NCI-H1105 (cell line): Measurements from ENCODE around the gene LRRC9.
A peak's percentile ranks its signal among the peaks of the same experiment; 100 is the strongest.
"Not testable (repeated sequence)": the region's sequence is repeated elsewhere in the genome, so short reads cannot be mapped to it uniquely, and the experiment has no call there.

ENCODE experiments used
- DNase-seq: peaks from one replicate; lab custom pipeline; 2025; lab: John Stamatoyannopoulos, UW

Gene LRRC9

GRCh38 chr14:59919570-59920377 is at the start of gene LRRC9:
TSS of gene LRRC9 (plus strand) at chr14:59920144.
- peak; percentile 98 for DNase-seq

DNA sequence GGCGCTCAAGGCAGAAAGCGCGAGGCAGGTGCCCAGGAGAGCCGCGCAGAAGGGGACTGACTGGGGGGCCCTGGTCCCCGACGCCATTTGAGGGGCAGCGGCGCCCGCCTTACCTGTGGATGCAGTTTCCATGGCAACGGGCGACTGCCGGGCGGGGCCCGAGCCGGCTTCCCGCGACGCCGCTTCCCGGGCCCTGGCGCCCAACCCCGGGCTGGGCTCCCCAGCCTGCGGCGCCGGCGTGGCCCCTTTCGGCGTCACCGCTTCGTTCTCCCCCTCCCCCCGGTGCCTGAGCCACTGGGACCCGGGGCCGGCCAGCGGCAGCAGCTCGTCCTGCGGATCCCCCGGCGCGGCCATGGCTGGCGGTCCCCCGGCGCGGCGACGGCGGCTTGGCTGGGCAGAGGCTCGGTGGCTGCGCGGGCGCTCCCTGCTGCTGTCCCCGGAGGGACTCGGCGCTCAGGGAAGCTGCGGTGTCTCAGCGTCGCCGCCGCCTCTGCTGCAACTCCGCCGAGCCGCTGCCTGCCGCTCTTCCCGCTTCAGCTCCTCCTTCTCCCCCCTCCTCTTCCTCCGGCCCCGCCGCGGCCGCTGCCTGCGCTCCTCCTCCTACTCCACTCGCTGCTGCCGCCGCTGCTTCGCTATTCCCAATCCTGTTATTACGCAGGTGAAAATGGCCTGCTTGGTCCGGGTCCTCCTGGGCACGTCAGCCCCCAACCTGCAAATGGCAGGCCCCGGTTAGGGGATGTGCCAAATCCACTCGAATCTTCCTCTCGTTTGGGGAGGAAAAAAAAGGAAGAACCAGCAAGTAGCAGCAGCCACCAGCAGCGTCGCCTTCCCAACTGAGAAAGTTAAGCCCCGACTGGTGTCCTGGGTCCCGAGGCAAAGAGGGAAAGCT is 49.4 kb upstream of the LRRC9 start, which contains the start of gene RTN1:
Gene RTN1 (minus strand): TSS at position 500 of the 889 bp plus-strand sequence. CDS start 146 bp downstream, at position 354.
- DNase-seq, result peak; percentile 82

GRCh38 chr14:59871166-59871495 is 48.8 kb upstream of the LRRC9 start:
- no peak for DNase-seq

DNA sequence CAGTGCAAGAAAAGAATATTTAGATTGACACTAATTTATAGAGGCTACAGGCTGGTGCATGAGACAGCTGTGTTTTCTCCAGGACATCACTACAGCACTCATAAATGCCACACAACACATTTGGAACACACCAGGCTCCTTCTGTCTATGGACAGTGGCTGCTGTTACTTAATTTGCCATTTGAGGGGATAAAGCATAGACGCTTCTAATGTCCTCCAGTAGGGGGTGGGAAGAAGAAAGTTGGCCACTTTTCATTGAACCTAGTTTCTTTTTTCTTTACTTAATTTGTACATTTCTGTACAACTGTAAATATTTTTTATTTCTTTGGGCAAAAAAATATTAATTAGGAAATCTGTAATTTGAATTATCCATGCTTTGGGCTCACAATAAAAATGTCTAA is 37.0 kb upstream of the LRRC9 start:
- no peak for DNase-seq

DNA sequence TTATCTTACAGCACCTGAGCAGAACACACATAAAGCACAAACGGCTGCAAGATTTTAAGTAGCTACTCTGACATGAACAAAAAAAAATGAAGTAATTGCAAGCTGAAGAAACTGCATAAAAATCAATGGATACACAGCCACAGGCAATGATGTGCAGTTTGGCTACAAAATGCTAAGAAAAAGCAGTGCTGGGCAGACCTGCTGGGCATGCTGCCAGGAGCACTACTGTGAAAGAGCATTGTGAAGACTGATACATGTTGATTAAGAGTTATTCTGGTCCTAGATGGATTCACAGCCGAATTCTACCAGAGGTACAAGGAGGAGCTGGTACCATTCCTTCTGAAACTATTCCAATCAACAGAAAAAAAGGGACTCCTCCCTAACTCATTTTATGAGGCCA is 29.3 kb upstream of the LRRC9 start:
- DNase-seq, result peak; percentile 66

- no peak for DNase-seq
Observed at GRCh38 chr14:59895721-59896120, 24.2 kb upstream of the LRRC9 start.

- no peak for DNase-seq
Observed at GRCh38 chr14:59897757-59898383, 22.1 kb upstream of the LRRC9 start.

GRCh38 chr14:59900556-59900955 is 19.4 kb upstream of the LRRC9 start:
- no peak for DNase-seq

DNA sequence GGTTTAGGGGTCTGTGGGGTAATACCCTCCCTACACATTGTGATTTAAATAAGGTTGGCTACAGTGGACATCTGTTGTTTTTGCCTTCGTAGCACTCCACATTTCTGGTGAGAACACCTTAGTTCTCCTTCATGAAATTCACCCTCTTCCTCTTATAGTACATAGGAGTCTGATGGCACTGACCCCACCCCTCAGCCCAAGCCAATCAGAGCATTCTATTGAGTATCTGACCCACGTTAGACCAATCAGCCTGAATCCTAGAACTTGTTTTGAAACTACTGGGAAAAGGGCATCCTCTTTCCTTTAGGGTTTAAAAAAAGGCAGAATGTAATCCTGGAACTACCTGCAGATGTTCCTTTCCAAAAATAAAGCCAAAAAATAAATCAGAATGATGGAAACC is 15.8 kb upstream of the LRRC9 start:
- no peak for DNase-seq

DNA sequence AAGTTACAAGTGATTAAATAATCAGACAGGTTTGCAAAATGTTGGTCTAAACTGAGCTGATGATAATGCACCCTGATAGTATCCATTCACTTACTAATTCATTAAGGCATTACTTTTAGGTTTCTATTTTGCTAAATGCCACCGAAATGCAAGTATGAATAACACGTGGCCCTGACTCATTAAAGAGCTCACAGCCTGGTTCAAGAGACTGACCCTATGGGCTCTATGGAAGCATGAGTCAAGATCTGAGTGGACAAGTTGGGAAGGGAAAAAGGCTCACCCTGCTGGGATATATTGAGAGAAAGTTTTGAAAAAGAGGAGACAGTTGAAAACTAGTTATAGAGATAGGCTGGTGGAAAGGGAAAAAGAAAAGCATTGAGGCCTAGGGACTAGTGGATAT is 14.8 kb upstream of the LRRC9 start:
- DNase-seq, result no peak

DNA sequence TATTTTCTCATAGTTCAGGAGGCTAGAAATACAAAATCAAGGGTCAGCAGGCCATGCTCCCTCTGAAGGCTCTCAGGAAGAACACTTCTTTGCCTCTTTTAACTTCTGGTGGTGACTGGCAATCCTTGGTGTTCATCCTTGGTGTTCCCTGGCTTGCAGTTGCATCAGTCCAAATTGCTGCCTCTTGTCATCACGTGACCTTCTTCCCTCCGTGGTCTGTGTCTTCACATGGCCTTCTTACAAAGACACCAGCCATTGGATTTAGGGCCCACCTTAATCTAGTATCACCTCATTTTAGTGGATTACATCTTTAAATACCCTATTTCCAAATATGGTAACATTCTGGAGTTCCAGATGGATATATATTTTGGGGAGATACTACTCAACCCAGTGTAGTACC is 7.5 kb upstream of the LRRC9 start:
- no peak for DNase-seq

GRCh38 chr14:59913187-59913586 is 6.8 kb upstream of the LRRC9 start:
- DNase-seq, result no peak

DNA sequence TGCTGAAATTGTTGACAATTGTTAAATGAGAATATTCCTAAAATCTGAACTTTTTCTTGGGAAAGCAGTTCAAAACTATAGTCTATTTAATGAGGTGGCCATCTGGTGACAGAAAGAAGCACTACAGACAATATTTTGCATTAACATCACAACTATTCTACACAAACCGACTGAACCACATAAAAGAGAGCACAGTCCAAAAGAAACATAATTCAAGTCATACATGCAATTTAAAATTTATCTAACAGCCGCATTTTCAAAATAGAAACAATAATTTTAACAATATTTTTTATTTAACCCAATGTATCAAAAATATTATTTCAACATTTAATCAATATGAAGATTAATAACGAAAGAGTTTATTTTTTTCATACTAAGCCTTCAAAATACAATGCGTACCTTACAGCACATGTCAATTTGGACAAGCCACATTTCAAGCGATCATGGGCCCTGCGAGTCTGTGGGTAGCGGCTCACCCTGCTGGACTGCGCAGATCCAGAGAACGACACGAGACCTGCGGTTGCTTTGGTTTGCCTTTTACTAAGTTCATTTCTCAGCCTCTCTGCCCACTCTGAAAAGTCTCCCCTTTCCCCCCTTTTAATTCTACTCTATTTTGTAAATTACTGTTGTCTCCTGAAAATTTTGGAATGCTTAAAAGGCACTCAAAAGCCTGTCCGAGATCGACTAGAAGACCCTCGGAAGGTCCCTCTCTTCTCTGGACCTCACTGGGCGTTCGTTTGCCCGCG is 947 bp upstream of the LRRC9 start:
- DNase-seq, result peak; percentile 47

GRCh38 chr14:59920378-59920683 is 387 bp downstream of the LRRC9 start:
- DNase-seq, result no peak

GRCh38 chr14:59925797-59926196 is 5.9 kb downstream of the LRRC9 start:
- no peak for DNase-seq

- DNase-seq, result no peak
Observed at GRCh38 chr14:59926534-59926933, 6.6 kb downstream of the LRRC9 start.

- no peak for DNase-seq
Observed at GRCh38 chr14:59931237-59931636, 11.3 kb downstream of the LRRC9 start.

DNA sequence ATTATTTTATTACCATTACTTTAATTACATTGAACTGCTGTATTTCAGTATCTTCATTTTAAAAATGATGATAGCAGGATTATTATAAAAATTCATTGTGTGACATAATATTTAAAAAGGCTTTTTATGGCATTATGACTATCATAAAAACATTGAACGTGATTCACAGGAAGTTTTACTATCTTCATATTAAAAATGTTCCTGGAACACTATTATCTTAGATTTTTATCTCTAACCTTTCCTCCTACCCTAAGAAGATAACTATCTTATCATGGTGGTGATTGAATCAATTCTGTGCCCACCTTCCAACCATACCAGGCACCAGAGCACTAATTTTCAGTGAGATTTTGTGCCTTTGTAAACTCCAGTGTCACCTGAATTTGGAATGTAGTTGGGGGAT is 16.2 kb downstream of the LRRC9 start:
- DNase-seq, result no peak

DNA sequence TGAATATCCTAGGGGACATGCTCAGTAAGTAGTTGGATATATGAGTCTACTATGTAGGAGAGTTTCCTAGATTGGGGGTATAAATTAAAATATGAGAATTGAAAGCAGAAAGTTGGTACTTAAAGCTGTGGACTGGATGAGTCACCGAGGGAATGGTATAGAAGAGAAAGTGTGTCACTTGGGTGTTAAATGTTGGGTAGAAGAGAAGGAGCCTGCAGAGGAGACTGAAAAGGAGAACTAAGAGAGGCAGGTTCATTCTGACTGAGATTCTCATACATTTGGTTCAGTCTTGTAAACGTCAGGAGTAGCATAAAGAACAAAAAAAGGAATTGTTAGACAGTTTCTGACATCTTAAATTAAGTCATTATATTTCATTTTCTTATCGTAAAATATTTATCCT is 19.9 kb downstream of the LRRC9 start:
- DNase-seq, result no peak

- DNase-seq, result not testable (repeated sequence)
Observed at GRCh38 chr14:59942296-59942862, 22.4 kb downstream of the LRRC9 start.

- no peak for DNase-seq
Observed at GRCh38 chr14:59944909-59945308, 25.0 kb downstream of the LRRC9 start.

DNA sequence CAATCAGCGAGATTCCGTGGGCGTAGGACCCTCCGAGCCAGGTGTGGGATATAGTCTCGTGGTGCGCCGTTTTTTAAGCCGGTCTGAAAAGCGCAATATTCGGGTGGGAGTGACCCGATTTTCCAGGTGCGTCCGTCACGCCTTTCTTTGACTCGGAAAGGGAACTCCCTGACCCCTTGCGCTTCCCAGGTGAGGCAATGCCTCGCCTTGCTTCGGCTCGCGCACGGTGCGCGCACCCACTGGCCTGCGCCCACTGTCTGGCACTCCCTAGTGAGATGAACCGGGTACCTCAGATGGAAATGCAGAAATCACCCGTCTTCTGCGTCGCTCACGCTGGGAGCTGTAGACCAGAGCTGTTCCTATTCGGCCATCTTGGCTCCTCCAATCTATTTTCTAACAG is 32.2 kb downstream of the LRRC9 start:
- not testable (repeated sequence) for DNase-seq
